ENCODE measurements around the gene DNHD1. TPM values are rescaled to one million over a fixed set of nuclear protein-coding genes. Genes with fewer than 3 reads are reported as not detected.

Gene DNHD1
- total and polyA plus RNA-seq, 8 donors: 1.9 to 11.2 (median 3.5) TPM

GRCh38 chr11:6606471-6607189, 109.5 kb downstream of the DNHD1 start:
- WGBS, 2 donors: 6 to 7% methylated on average over 11 of the region's 11 CpGs
- no peak for TF ChIP-seq CTCF (IDR thresholded peaks at IDR 0.05)
- peak; percentile 61 for FAIRE-seq
- peak overlapping the region; percentile 65 to 93 (median 80) for H3K27ac ChIP-seq
- intact Hi-C loops (cut with DNase I): no loop called here
- DNase-seq: peak; percentile 86 to 93 (median 91)
- peaks cover 21 to 51% (median 29%) of the 10 kb centered on the region in 3 donors for H3K4me1 ChIP-seq
- no peaks in the 10 kb centered on the region for H3K9me3 ChIP-seq
- H3K4me3 ChIP-seq: peak overlapping the region in 2 of 4 donors; percentile 18 to 93
- no peaks in the 10 kb centered on the region for H3K27me3 ChIP-seq
- H3K36me3 ChIP-seq: peaks cover 9 to 33% (median 23%) of the 10 kb centered on the region in 3 donors
- ATAC-seq: peak; percentile 64 to 80 (median 74)

GRCh38 chr11:6607190-6607795, 110.2 kb downstream of the DNHD1 start:
- H3K27ac ChIP-seq: peak overlapping the region; percentile 65 to 93 (median 80)
- no peaks in the 10 kb centered on the region for H3K9me3 ChIP-seq
- no peak for TF ChIP-seq CTCF (IDR thresholded peaks at IDR 0.05)
- peaks cover 9 to 33% (median 23%) of the 10 kb centered on the region in 3 donors for H3K36me3 ChIP-seq
- peak overlapping the region in 2 of 4 donors; percentile 18 to 93 for H3K4me3 ChIP-seq
- H3K27me3 ChIP-seq: no peaks in the 10 kb centered on the region
- DNase-seq (no peak), FAIRE-seq (no peak), ATAC-seq (no peak)
- intact Hi-C loops (cut with DNase I): no loop called here
- H3K4me1 ChIP-seq: peaks cover 21 to 44% (median 24%) of the 10 kb centered on the region in 3 donors

- no peaks in the 10 kb centered on the region for H3K27me3 ChIP-seq
- H3K9me3 ChIP-seq: no peaks in the 10 kb centered on the region
- 83 to 84% methylated on average over 9 of the region's 9 CpGs for WGBS, 2 donors
- intact Hi-C loops (cut with DNase I): no loop called here
- peaks cover 9 to 33% (median 23%) of the 10 kb centered on the region in 3 donors for H3K36me3 ChIP-seq
- H3K27ac ChIP-seq: peak overlapping the region in 2 of 4 donors; percentile 83 to 93
- peaks cover 20 to 41% (median 26%) of the 10 kb centered on the region in 3 donors for H3K4me1 ChIP-seq
- no peak overlapping the region for H3K4me3 ChIP-seq
- no peak for TF ChIP-seq CTCF (IDR thresholded peaks at IDR 0.05)
- no peak for ATAC-seq
- DNase-seq: peak in 2 of 6 donors; percentile 15 to 37
- FAIRE-seq: no peak
Measured at GRCh38 chr11:6608011-6608410, 110.9 kb downstream of the DNHD1 start.

GRCh38 chr11:6608726-6609501, 111.8 kb downstream of the DNHD1 start:
- H3K9me3 ChIP-seq: no peaks in the 10 kb centered on the region
- DNase-seq: peak in 2 of 6 donors; percentile 11 to 26
- H3K4me3 ChIP-seq: no peak overlapping the region
- no peaks in the 10 kb centered on the region for H3K27me3 ChIP-seq
- H3K27ac ChIP-seq: no peak overlapping the region
- peaks cover 9 to 33% (median 23%) of the 10 kb centered on the region in 3 donors for H3K36me3 ChIP-seq
- intact Hi-C loops (cut with DNase I): no loop called here
- H3K4me1 ChIP-seq: peaks cover 20 to 48% (median 32%) of the 10 kb centered on the region in 3 donors
- ATAC-seq: no peak
- TF ChIP-seq CTCF (IDR thresholded peaks at IDR 0.05): no peak
- no peak for FAIRE-seq
- WGBS, 2 donors: 86 to 89% methylated on average over 14 of the region's 14 CpGs
